Cortex of kidney (tissue), 1 donor: Measurements from ENCODE around the gene UBE2N.

Source experiments
- DNase-seq: peaks from one replicate; lab custom pipeline; 2025; lab: John Stamatoyannopoulos, UW

Gene UBE2N, protein sequence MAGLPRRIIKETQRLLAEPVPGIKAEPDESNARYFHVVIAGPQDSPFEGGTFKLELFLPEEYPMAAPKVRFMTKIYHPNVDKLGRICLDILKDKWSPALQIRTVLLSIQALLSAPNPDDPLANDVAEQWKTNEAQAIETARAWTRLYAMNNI

DNA sequence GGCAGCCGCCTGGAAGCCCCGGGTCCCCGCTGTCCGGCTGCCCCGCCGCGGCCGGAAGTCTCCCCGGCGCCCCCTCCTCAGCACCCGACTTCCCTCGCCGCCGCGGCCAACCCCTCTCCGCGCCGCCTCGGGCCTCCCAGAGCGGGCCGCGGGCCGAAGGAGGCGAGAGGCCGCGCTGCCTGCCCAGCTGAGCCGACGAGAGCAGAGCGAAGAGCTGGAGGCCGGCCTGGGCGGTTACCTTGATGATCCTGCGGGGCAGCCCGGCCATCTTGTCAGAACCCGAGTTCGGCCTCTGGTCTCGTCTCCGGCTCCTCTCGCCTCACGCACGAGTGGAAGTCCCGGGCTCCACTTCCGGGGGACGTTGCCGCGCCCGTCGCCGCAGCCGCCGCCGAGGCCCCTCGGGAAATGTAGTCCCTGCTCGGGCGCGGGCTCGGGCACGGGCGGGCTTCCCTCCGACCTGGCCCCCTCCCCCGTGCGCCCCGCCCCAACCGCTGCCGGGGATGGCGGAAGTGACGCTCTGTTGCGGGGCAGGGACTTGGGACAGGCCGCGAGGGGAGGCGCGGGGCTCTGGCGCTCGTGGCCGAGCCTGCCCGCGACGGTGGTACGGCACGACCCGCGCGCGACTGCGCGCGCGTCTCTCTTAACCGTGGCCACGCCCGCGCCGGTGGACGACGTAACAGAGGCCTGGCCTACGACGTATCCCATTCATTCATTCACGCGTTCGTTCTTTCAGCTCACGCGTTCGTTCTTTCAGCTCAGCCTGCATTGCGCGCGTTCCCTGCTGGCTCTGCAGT is at the start of gene UBE2N:
Gene UBE2N (minus strand): TSS at position 331 of the 794 bp plus-strand sequence. CDS start 63 bp downstream, at position 268.
- DNase-seq: peak; percentile 97

DNA sequence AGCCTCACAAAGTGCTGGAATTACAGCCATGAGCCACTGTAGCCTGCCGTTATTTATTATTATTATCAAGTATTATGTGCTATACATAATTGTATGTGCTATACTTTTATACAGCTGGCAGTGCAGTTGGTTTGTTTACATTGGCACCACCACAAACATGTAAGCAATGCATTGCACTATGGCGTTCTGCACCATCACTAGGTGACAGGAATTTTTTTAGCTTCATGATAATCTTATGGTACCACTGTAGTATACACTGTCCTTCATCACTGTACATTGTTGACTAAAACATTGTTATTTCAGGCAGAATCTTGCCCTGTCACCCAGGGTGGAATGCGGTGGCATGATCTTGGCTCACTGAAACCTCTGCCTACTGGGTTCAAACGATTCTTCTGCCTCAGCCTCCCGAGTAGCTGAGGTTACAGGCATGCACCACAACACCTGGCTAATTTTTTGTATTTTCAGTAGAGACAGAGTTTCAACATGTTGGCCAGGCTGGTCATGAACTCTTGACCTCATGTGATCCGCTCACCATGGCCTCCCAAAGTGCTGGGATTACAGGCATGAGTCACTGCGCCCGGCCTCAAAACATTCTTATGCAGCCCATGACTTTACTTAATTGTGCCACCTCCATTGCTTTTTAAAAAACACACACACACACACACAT is 42.7 kb upstream of the UBE2N start:
- DNase-seq: no peak

DNA sequence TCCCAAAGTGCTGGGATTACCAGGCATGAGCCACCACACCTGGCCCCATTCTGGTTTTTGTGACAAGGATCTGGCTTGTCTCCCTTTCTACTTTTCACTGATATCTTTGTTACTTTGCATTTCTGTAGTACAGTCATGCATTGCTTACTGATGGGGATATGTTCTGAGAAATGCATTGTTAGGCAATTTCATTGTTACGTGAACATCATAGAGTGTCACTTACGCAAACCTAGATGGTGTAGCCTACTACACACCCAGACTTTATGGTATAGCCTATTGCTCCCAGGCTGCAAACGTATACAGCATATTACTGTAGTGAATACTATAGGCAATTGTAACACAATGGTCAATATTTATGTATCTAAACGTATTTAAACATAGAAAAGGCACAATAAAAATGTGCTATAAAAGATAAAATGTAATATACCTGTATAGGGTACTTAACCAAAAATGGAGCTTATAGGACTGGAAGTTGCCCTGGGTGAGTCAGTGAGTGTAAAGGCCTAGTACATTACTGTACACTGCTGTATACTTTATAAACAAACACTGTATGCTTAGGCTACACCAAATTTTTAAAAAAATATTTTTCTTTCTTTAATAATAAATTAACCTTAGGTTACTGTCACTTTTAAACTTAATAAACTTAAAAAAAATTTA is 41.5 kb upstream of the UBE2N start:
- no peak for DNase-seq

DNA sequence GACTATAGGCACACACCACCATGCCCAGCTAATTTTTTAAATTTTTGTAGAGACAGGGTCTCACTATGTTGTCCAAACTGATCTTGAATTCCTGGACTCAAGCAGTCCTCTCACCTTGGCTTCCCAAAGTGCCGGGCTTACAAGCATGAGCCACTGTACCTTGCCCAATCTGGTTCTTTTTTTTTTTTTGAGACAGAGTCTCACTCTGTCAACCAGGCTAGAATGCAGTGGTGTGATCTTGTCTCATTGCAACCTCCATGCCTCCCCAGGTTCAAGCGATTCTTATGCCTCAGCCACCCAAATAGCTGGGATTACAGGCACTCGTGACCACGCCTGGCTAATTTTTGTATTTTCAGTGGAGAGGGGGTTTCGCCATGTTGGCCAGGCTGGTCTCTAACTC is 41.0 kb upstream of the UBE2N start:
- DNase-seq: no peak

DNA sequence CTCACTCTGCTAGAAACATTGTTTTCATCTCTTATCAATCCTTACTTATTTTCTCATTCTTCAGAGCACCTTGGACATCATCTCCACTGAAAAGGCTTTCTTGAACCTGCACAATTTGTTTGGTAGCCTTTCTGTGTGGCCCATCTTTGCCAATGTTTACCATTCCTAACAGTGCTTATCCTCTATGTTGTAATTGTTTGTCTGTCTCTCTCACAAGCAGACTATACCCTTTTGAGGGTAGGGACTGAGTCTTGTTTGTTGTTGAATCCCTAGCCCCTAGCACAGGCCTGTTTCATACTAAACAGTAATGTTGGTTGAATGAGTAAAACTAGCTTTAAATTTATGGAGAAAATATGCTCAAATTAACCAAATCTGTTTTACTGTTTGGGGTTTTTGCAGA is 34.8 kb upstream of the UBE2N start:
- no peak for DNase-seq

DNA sequence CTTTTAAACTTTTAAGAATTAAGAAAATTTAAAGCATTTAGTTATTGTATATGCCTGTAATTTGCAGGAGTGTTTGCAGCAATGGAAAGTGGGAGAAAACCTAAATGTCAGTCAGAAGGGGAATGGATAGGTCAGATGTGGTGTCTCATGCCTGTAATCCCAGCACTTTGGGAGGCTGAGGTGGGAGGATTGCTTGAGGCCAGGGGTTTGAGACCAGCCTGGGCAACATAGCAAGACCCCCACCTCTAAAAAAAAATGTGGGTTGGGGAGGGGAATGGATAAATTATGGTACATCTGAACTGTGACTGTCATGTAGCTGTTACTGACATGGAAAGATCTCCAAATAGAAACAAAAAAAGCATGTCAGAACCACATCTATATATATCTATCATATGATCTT is 27.6 kb upstream of the UBE2N start:
- no peak for DNase-seq

DNA sequence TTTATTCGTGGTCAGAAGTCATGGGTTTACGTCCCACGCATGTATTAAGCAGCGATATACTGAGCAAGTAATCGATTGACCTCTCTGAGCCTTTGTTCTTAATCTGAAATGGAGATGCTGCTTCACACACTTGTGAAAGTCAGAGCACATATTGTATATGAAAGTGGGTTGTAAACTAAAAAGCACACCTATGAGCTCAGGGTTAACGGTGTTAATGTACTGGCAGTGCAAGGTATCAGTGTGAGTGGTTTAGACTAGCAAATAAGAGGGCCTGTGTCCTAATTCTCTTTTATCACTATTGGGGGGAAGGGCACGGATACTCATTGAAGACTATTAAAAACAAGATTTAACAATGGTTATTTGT is 26.2 kb upstream of the UBE2N start:
- no peak for DNase-seq

DNA sequence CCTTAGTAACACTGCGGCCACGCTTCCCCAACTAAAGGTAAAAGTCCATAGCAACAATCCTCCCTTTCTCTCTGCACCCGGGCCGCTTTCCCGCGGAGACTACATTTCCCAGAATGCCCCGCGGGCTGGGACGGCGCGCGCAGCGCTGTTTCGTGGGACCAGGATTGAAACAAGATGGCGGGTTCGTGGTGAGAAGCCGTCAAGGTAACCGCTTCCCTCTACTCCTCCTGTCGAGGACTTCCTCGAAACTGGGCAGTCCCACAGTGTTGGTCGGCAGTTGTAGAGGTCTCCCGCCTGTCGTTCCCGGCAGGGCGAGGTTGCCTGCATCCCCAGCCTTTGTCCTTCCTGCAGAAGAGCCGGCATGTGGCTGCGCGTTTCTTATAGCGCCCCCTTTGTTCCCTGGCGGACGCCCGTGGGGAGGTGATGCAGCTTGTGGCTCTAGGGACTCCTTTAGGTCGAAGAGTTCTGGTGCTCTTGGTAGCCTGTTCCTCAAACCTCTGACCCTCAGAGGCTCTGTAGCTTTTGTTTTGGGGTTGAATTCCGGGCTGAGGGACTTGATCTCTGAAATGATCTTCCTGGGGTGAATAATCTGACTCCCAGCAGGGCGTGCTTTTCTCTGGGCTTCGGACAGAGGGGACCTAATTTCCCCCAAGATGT is 25.7 kb upstream of the UBE2N start, which contains the start of gene MRPL42:
Gene MRPL42 (plus strand): TSS at position 164 of the 657 bp plus-strand sequence. CDS start 1,772 bp downstream, outside the sequence.
- DNase-seq: no peak

DNA sequence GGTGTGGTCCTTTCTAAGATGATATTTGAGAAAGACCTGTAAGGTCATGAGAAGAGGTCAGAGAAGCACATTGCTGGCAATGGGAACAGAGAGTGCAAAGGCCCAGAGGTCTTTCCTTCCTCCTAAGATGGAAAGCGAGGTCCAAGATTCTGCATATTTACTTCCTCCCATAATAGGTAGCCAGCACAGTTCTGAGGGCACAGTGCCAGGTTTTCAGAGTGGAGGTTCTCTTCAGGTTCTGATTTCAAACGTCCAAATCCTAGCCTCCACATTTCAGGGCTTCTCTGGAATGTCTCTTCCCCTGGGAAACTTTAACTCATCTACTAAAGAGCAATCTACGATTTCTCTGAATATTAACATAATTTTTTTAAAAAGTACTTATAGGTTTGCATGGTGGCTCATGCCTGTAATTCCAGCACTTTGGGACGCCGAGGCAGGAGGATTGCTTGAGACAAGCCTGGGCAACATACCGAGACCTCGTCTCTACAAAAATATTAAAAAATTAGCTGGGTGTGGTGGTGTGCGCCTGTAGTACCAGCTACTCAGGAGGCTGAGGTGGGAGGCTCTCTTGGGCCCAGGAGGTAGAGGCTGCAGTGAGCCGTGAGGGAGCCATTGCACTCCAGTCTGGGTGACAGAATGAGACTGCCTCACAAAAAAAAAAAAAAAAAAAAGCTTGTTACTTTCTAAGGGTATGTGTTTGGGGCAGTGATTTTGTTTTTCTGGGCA is 25.0 kb upstream of the UBE2N start:
- DNase-seq: no peak

DNA sequence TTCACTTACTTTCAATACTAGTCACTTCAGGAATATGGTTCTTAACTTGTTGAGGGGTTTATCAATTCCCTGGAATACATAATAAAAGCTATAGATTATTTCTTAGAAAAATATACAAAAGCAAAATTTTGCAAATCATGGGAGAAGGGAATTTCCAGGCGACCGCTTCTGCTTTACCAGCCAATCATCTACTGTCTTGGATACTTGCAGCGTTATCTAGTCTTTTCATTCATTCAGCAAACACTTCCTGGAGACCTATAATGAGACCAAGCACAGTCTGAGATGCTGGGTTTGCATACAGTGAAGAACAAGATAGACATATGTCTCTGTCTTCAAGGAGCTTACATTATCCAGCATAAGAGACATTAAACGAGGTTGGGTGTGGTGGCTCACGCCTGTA is 24.1 kb upstream of the UBE2N start:
- no peak for DNase-seq

DNA sequence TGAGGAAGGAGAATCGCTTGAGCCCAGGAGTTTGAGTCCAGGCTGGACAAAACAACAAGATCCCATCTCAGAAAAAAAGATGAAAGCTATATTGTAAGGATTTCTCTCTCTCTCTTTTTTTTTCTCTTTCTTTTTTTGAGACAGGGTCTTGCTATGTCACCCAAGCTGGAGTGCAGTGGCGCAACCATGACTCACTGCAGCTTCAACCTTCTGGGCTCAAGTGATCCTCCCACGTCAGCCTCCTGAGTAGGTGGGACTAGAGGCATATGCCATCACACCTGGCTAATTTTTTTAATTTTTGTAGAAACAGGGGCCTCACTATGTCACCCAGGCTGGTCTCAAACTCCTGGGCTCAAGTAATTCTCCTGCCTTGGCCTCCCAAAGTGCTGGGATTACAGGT is 19.8 kb upstream of the UBE2N start:
- no peak for DNase-seq

DNA sequence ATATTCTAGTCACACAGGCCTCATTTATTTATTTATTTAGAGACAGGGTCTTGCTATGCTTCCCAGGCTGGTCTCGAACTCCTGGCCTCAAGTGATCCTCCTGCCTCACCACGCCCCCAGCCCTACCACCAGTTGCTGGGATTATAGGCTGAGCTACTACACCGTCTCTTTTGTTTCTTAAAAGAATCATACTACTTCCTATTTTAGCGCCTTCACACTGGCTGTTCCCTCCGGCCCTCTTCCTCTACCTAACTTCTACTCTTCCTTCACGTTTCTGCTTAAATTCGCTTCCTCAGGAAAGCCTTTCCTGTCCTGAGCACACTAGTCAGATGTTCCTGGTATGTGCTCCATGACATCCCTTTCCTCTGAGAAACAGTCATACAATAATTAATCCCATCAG is 19.2 kb upstream of the UBE2N start:
- DNase-seq: no peak

DNA sequence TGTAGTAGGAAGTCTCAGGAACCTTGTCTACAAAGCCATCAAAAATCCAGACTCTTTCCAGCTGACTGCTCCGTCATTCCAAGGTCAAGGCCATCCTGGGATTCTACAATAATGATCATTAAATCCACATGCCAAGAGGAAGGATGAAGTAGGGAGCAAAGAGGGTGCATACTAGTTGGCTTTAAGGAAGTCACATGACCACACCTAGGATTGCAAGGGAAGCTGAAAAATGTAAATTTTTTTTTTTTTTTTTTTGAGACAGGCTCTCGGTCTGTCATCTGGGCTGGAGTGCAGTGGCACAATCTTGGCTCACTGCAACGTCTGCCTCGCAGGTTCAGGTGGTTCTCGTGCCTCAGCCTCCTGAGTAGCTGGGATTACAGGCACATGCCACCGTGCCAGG is 18.3 kb upstream of the UBE2N start:
- no peak for DNase-seq

DNA sequence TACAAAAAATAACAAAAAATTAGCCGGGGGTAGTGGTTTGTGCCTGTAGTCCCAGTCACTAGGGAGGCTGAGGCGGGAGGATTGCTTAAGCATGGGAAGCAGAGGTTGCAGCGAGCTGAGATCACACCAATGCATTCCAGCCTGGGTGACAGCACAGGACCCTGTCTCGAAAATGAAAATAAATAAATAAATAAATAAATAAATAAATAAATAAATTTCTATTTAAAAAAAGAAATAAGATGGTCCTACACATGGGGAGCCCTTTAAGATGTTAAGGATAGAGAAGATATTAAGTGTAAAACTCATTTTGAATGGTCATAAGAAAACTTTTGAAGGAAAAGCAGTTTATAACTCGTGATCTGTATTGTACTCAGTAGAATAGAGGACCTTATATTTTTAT is 17.4 kb upstream of the UBE2N start:
- DNase-seq: no peak

DNA sequence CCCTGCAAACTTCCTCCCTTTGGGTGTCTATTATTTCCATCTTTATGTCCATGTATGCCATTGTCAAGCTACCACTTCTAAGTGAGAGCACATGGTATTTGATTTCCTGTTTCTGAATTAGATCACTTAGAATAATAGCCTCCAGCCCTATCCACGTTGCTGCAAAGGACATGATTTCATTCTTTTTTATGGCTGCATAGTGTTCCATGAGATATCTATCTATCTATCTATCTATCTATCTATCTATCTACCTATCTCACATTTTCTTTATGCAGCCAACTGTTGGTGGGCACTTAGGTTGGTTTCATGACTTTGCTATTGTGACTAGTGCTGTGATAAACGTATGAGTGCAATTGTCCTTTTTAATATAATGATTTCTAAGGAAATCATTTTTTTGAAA is 14.3 kb upstream of the UBE2N start:
- DNase-seq: no peak

DNA sequence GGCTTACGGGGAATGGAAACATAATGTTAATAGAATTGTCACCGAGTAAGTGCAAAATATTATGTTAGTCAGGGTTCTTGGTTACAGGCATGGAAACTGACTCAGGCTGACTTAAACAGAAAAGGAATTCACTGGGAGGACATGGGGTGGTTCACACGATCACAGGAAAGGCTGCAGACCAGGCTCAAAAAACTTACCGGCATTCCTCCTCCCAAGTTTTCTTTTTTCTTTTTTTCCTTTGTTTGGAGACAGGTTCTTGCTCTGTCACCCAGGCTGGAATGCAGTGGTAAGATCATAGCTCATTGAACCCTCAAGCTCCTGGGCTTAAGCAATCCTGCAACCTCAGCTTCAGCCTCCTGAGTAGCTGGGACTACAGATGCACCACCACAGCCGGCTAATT is 11.9 kb upstream of the UBE2N start:
- DNase-seq: no peak

DNA sequence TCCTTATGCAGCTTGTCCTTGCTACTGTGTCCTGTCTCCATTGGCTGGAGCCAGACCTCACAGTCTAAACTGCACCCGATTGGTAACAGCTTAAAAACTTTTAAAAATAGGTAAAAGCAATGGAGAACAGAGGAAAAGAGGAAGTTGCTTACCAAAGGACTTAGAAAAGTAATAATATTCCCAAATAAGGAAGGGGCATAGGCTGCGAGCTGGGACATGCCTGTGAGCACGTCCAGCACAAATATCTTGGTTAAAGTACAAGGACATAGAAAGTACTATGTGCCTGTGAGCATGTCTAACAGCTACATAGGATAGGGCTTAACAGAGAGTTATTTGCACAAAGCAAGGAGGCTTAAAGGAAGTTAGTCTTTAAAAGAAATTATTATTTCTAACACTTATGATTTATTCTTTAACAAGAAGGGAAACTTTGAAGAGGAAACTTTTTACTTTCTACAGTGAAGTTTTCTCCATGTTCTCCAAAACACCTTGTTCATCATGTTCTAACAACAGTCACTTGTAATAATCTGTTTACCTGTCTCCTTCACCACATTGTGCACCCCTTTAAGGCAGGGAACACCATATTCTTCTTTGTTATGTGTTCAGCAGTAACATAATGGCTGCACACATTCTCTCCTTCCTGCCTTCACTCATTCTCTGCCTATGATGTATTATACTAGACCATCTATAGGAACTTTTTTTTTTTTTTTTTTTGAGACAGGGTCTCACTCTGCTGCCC is 9.8 kb upstream of the UBE2N start:
- DNase-seq: no peak

DNA sequence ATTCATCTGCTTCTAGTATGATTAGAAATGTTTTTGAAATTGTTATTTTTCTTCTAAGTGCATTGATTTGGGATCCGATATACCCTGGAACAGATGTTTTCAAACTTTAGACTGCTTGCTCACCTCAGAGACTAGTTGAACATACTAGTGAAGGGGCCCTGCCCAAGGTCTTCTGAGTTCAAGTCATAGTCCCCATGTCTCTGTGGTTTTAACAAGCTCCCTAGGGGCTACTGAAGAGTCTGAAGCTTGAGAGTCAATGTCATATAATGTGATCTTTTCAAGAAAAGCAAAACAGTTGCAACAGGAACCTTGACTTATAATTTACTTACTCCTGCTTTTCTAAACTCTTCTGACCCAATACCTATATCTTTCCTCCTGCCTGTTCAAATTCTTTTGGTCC is 7.5 kb upstream of the UBE2N start:
- no peak for DNase-seq

DNA sequence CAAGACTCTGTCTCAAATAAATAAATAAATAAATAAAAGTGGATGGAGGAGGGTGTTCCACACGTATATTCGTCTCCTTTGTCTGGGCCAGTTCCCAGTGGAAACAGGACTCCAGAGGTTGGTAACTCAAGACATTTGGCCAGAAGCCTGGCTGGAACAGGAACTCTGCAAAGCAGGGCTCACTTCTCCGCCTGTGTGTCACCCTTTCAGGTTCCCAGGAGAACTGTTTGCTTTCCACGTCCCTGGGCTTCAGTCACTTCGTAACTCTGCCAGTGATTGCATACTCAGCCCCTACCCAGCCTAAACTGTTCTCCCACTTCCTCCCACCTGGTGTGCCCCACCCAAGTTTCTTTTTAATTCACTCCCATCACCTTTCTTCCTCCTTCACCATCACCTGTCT is 7.0 kb upstream of the UBE2N start:
- no peak for DNase-seq

DNA sequence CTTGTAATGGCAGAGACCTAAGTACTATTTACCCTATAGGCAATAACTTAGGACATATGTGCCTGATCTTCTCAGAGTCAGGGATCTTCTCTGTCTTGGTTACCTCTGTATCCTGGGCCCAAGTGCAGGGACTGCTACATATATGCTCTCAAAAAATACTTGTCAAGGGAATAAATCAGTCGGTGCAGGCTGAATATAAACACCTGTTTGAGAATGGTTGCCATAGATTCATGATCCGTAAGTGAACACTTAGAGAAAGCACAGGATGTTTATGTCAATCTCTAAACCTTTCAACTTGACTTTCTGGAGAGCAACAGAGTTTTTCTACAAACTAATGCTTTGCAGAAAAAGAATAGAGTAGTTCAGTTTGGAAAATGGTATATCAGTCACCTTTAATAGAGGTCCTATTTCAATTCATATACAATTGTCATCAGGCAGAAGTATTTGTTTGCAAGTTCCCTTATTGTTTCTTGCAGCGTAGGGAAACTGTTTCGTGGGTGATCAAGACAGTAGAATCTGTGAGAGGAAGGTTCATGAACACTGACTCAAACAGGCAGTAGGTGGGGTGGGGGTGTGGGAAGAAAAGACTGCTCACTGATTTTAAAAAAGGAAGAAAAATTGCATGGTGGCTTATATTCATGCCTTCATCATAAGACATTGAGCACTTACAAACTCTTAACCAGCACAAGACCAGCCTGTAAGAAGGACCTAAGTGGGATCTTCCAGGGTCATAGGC is 6.0 kb upstream of the UBE2N start:
- DNase-seq: no peak
